H1 (cell line): ENCODE measurements around the gene CD247. TPM values are rescaled to one million over a fixed set of nuclear protein-coding genes. Genes with fewer than 3 reads are reported as not detected.

Experiments
- ASH2L ChIP-seq: fragments of 200-600, 300-600 bp; sonication (generic); IDR thresholded peaks from one replicate; pipeline ENCODE4 v1.7.1; 2017; ENCODE audit warnings: low read length
- EGR1 ChIP-seq: IDR thresholded peaks from 2 replicates; pipeline ENCODE4 v1.6.1; 2011; ENCODE audit warnings: low read depth, low read length, borderline replicate concordance
- KDM5A ChIP-seq: fragments of 200-600 bp; IDR thresholded peaks from 2 replicates; pipeline ENCODE4 v1.7.1; 2012; ENCODE audit warnings: mild to moderate bottlenecking, low read length, inconsistent platforms, mixed read lengths
- POLR2A ChIP-seq, 2 experiments: IDR thresholded peaks; 1 replicate in 1 of 2; 2 replicates in 1 of 2; pipeline ENCODE4 v1.6.1; 2011; ENCODE audit warnings: low read depth in 2 of 2, low read length in 2 of 2, mild to moderate bottlenecking in 2 of 2; ENCODE audit errors: control extremely low read depth in 1 of 2
- RBBP5 ChIP-seq: IDR thresholded peaks from 2 replicates; pipeline ENCODE4 v1.7.1; 2012; ENCODE audit warnings: low read depth, mild to moderate bottlenecking, inconsistent platforms, low read length, moderate library complexity, borderline replicate concordance
- RFX5 ChIP-seq: IDR thresholded peaks from 2 replicates; pipeline ENCODE4 v1.6.1; 2011; ENCODE audit warnings: low read depth, low read length, improper control_type of control experiment, borderline replicate concordance
- TAF1 ChIP-seq: IDR thresholded peaks from 2 replicates; pipeline ENCODE4 v1.6.1; 2011; ENCODE audit warnings: mild to moderate bottlenecking, low read depth, low read length
- polyA plus RNA-seq, 7 experiments: library from polyadenylated mRNA; depleted of rRNA in 3 of 7; stranded (reverse) in 5 of 7; unstranded in 2 of 7; fragments of >200 nt in 5 of 7; fragments of 200-250 nt in 2 of 7; gene quantifications; 1 replicate in 5 of 7; 2 replicates in 1 of 7; 4 replicates in 1 of 7; pipeline versions ENCODE4 v1.2.1 to v1.2.3, GENCODE V29; 2011 to 2013; ENCODE audit warnings: missing spikeins in 2 of 7, mixed read lengths in 2 of 7
- total RNA-seq: library from RNA; stranded (reverse); fragmentation: NEBNext Ultra II Directional; extraction: Animal tissue kit (Norgen Biotek cat#: 25700); gene quantifications from 2 replicates; pipeline ENCODE4 v1.2.1, GENCODE V29; 2021
- TF ChIP-seq, protein P1 (sequence below): IDR thresholded peaks from 2 replicates; pipeline ENCODE4 v1.6.1; 2011; ENCODE audit warnings: low read length, improper control_type of control experiment
- TF ChIP-seq, protein P2 (sequence below), 3 experiments: IDR thresholded peaks; 1 replicate in 2 of 3; 2 replicates in 1 of 3; pipeline versions ENCODE4 v1.5.1 to v1.6.1; 2011; ENCODE audit warnings: low read length in 3 of 3, mild to moderate bottlenecking in 3 of 3, inconsistent platforms in 2 of 3, low read depth in 1 of 3, moderate library complexity in 1 of 3; ENCODE audit not compliant: insufficient read depth in 1 of 3; ENCODE audit errors: control extremely low read depth in 1 of 3

CD247 gene
- total and polyA plus RNA-seq, 2 of the 8 experiments (the other 6 are each of a cell fraction or from before 2014, with no cell fraction given), result 2.0 to 2.2 TPM

DNA sequence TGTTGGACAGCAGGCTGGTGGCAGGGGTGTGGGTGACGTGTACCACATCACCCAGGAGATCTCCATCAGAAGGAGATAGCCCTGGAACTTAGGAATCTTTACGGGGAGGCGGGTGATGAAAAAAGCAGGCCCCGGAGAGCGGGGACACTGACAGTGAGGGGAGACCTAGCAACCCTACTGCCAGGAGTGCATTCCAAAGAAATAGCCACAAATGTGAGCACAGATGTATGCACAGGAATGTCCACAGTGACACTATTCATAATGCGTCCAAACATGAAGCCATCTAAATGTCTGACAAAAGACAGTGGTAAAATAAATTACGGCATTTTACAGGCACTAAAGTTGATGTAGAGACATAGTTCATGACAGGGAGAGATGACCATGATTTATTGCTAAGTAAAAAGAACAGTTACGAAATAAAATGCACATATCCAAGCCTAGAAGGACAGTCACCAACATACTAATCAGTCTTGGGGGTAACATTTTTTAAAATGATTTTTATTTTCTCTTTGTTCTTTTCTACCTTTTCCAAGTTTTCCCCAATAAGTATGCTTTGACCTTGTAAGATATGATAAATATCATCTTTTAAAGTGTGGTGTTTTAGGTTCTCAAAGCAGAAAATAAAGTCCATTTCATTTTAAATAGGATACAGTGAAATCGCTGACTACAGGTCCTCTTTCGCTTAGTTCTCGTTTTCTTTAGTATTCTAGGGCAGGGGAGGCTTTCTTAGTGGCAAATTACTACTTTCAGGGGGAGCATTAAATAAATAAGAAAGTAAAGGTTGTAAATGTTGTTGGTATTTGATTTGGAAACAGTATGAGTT lies 21.3 kb downstream of the CD247 start (continued):
- TF ChIP-seq, protein P1, sequence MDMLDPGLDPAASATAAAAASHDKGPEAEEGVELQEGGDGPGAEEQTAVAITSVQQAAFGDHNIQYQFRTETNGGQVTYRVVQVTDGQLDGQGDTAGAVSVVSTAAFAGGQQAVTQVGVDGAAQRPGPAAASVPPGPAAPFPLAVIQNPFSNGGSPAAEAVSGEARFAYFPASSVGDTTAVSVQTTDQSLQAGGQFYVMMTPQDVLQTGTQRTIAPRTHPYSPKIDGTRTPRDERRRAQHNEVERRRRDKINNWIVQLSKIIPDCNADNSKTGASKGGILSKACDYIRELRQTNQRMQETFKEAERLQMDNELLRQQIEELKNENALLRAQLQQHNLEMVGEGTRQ, result no peak
- no peak for TF ChIP-seq RBBP5
- TF ChIP-seq POLR2A (IDR thresholded peaks at IDR 0.05; ENCODE audit: control extremely low read depth in 1 of 2, low read depth in 2 of 2, low read length in 2 of 2), result no peak
- no peak for TF ChIP-seq RFX5
- no peak for TF ChIP-seq ASH2L
- TF ChIP-seq, protein P2, sequence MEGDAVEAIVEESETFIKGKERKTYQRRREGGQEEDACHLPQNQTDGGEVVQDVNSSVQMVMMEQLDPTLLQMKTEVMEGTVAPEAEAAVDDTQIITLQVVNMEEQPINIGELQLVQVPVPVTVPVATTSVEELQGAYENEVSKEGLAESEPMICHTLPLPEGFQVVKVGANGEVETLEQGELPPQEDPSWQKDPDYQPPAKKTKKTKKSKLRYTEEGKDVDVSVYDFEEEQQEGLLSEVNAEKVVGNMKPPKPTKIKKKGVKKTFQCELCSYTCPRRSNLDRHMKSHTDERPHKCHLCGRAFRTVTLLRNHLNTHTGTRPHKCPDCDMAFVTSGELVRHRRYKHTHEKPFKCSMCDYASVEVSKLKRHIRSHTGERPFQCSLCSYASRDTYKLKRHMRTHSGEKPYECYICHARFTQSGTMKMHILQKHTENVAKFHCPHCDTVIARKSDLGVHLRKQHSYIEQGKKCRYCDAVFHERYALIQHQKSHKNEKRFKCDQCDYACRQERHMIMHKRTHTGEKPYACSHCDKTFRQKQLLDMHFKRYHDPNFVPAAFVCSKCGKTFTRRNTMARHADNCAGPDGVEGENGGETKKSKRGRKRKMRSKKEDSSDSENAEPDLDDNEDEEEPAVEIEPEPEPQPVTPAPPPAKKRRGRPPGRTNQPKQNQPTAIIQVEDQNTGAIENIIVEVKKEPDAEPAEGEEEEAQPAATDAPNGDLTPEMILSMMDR (IDR thresholded peaks at IDR 0.05; ENCODE audit: control extremely low read depth in 1 of 3, insufficient read depth in 1 of 3, low read depth in 1 of 3, low read length in 3 of 3), result no peak
- no peak for TF ChIP-seq KDM5A
- no peak for TF ChIP-seq TAF1
- TF ChIP-seq EGR1, result no peak
- TF ChIP-seq, all 59 proteins: peak for 0
